Fibroblast of skin of left quadriceps (primary cell): Measurements from ENCODE around the gene WLS.
"Not testable (repeated sequence)": the region's sequence is repeated elsewhere in the genome, so short reads cannot be mapped to it uniquely, and the experiment has no call there.

ENCODE experiments used
- DNase-seq, 2 experiments: peaks; one replicate each; pipeline ENCODE4 v3.0.0-alpha.2; 2013; ENCODE audit warnings: low read depth in 2 of 2

The WLS gene

GRCh38 chr1:68165665-68166064, 66.7 kb downstream of the WLS start:
- DNase-seq, result no peak

- DNase-seq, result no peak
Observed at GRCh38 chr1:68164918-68165317, 67.4 kb downstream of the WLS start.

- DNase-seq, result no peak
Observed at GRCh38 chr1:68163220-68163619, 69.1 kb downstream of the WLS start.

GRCh38 chr1:68162761-68163160, 69.6 kb downstream of the WLS start:
- DNase-seq, result no peak

- not testable (repeated sequence) for DNase-seq
Observed at GRCh38 chr1:68161672-68162071, 70.7 kb downstream of the WLS start.

- DNase-seq, result not testable (repeated sequence)
Observed at GRCh38 chr1:68160935-68161334, 71.4 kb downstream of the WLS start.

- no peak for DNase-seq
Observed at GRCh38 chr1:68160021-68160420, 72.3 kb downstream of the WLS start.

- DNase-seq, result no peak
Observed at GRCh38 chr1:68158837-68159236, 73.5 kb downstream of the WLS start.

GRCh38 chr1:68157416-68157815, 74.9 kb downstream of the WLS start:
- no peak for DNase-seq

- no peak for DNase-seq
Observed at GRCh38 chr1:68151690-68152089, 80.6 kb downstream of the WLS start.

- no peak for DNase-seq
Observed at GRCh38 chr1:68149907-68150306, 82.4 kb downstream of the WLS start.

- DNase-seq, result no peak
Observed at GRCh38 chr1:68149110-68149798, 83.1 kb downstream of the WLS start.

GRCh38 chr1:68148631-68149030, 83.7 kb downstream of the WLS start:
- DNase-seq, result no peak

GRCh38 chr1:68147534-68148171, 84.7 kb downstream of the WLS start:
- DNase-seq, result no peak

- no peak for DNase-seq
Observed at GRCh38 chr1:68145418-68146126, 86.8 kb downstream of the WLS start.

- DNase-seq, result no peak
Observed at GRCh38 chr1:68144856-68145255, 87.5 kb downstream of the WLS start.

- DNase-seq, result no peak
Observed at GRCh38 chr1:68143633-68144032, 88.7 kb downstream of the WLS start.

GRCh38 chr1:68142461-68142860, 89.9 kb downstream of the WLS start:
- DNase-seq, result no peak

- DNase-seq, result no peak
Observed at GRCh38 chr1:68142036-68142435, 90.3 kb downstream of the WLS start.

GRCh38 chr1:68141071-68142021, 91.0 kb downstream of the WLS start:
- DNase-seq, result peak in 1 of 2 experiments; percentile 23

- DNase-seq, result no peak
Observed at GRCh38 chr1:68140536-68140935, 91.8 kb downstream of the WLS start.

GRCh38 chr1:68136187-68136586, 96.1 kb downstream of the WLS start:
- no peak for DNase-seq
